Measurements from ENCODE around the gene CDK5RAP1. TPM values are rescaled to one million over a fixed set of nuclear protein-coding genes. Genes with fewer than 3 reads are reported as not detected.

The CDK5RAP1 gene
- total and polyA plus RNA-seq, 2 of the 4 experiments (the other 2 are of a cell fraction) = 23.9 to 28.1 TPM

GRCh38 chr20:33333616-33334015 is 67.7 kb downstream of the CDK5RAP1 start:
- intact Hi-C loops (cut with micrococcal nuclease) = no loop called here
- Histone ChIP-seq H3K56ac (ENCODE audit: extremely low read depth, insufficient read depth, low read length) (no peak overlapping the region), H4K5ac (ENCODE audit: low read depth, low read length) (no peak overlapping the region), H2AFZ (replicated peaks; ENCODE audit: low read length, poor library complexity) (no peak overlapping the region), H3K9me3 (ENCODE audit: control insufficient read depth, insufficient read depth, low read length) (no peaks in the 10 kb centered on the region), H3K27me3 (ENCODE audit: control insufficient read depth, insufficient read depth, low read length) (peaks cover 45% of the 10 kb centered on the region), H2AK5ac (ENCODE audit: low read depth, low read length) (no peak overlapping the region), H4K8ac (ENCODE audit: low read depth in 2 of 2, low read length in 2 of 2) (no peak overlapping the region), H3K4me3 (ENCODE audit: insufficient read depth, low read depth, low read length) (no peak overlapping the region), H3K18ac (ENCODE audit: low read depth, low read length) (no peak overlapping the region), H4K91ac (ENCODE audit: insufficient read depth, low read depth, low read length) (no peak overlapping the region), H2BK5ac (ENCODE audit: low read depth, low read length, poor library complexity, severe bottlenecking) (no peak overlapping the region), H3K36me3 (ENCODE audit: control insufficient read depth, insufficient read depth, low read length) (no peaks in the 10 kb centered on the region), H3K4me2 (ENCODE audit: low read depth, low read length) (no peak overlapping the region), H3K9ac (ENCODE audit: low read depth, low read length) (no peak overlapping the region), H2BK120ac (ENCODE audit: low read depth, low read length) (no peak overlapping the region), H3K4ac (ENCODE audit: low read depth, low read length) (no peak overlapping the region), H3K4me1 (ENCODE audit: control insufficient read depth, insufficient read depth, low read length) (no peaks in the 10 kb centered on the region), H2BK20ac (ENCODE audit: low read depth, low read length) (no peak overlapping the region), H3K9me1 (ENCODE audit: insufficient read depth, low read length) (0 out of 2 replicates have a peak, but pooled peaks cover 3% of the 10 kb centered on the region), H4K20me1 (ENCODE audit: insufficient read depth, low read length) (no peaks in the 10 kb centered on the region), H3K79me1 (ENCODE audit: low read depth in 1 of 2, low read length in 2 of 2) (no peaks in the 10 kb centered on the region), H3K23ac (ENCODE audit: low read depth, low read length) (no peak overlapping the region), H3K27ac (ENCODE audit: insufficient read depth, low read length) (no peak overlapping the region), H2BK15ac (ENCODE audit: low read depth, low read length) (no peak overlapping the region), H3K14ac (replicated peaks; ENCODE audit: low read depth, low read length) (no peak overlapping the region), H2AK9ac (replicated peaks; ENCODE audit: low read depth, low read length, poor library complexity) (peak overlapping the region; percentile 42)
- in situ Hi-C loops (cut with MboI; ENCODE audit: low sequenced_read_pairs) = no loop called here
- POLR2A ChIA-PET (ENCODE audit: unreplicated experiment) = no interaction called here
- dilution Hi-C loops (cut with HindIII; ENCODE audit: low sequenced_read_pairs, unreplicated experiment) = no loop called here
- CTCF ChIA-PET = no interaction called here
- no TSS peak for BruUV-seq (replicated peaks)
- ATAC-seq (ENCODE audit: low read depth) = no peak
- 75% methylated on average over 2 of the region's 7 CpGs; no CpG with 5 or more reads in 1 of the 2 experiments for WGBS, 2 experiments (ENCODE audit: extremely low coverage in 2 of 2, insufficient read length in 1 of 2)
- no peak for DNase-seq
- TF ChIP-seq RCOR1 (IDR thresholded peaks at IDR 0.05; ENCODE audit: insufficient replicate concordance, low read length) (no peak), CTCF (conservative IDR thresholded peaks at IDR 0.05; ENCODE audit: low read depth, low read length) (no peak)

Measured in IMR-90 (cell line).